Tibial nerve (tissue), 3 donors: ENCODE results near the gene RBBP8.

Source experiments
- EP300 ChIP-seq, 2 donors: sonication (generic); formaldehyde crosslinking; IDR thresholded peaks; one replicate each; pipeline ENCODE4 v1.6.1; 2017; ENCODE audit warnings: antibody characterized with exemption in 2 of 2, mild to moderate bottlenecking in 1 of 2
- POLR2A ChIP-seq, 2 donors: fragments of 450-650 bp; IDR thresholded peaks; one replicate each; pipeline ENCODE4 v1.6.1; 2017; ENCODE audit warnings: antibody characterized with exemption in 2 of 2, mild to moderate bottlenecking in 2 of 2, moderate library complexity in 2 of 2

GRCh38 chr18:23038712-23039111, 105.6 kb downstream of the RBBP8 start:
- TF ChIP-seq EP300 (IDR thresholded peaks at IDR 0.05) = no peak
- no peak for TF ChIP-seq POLR2A (IDR thresholded peaks at IDR 0.05)
